Measurements from ENCODE around the gene ZNF385A. TPM values are rescaled to one million over a fixed set of nuclear protein-coding genes. Genes with fewer than 3 reads are reported as not detected.
A peak's percentile ranks its signal among the peaks of the same experiment; 100 is the strongest.
"Not testable (repeated sequence)": the region's sequence is repeated elsewhere in the genome, so short reads cannot be mapped to it uniquely, and the experiment has no call there.

ZNF385A gene
- total and polyA plus RNA-seq, 2 donors (not counting 3 experiments of a cell fraction or from before 2014, with no cell fraction given): 1.6 to 7.9 TPM

DNA sequence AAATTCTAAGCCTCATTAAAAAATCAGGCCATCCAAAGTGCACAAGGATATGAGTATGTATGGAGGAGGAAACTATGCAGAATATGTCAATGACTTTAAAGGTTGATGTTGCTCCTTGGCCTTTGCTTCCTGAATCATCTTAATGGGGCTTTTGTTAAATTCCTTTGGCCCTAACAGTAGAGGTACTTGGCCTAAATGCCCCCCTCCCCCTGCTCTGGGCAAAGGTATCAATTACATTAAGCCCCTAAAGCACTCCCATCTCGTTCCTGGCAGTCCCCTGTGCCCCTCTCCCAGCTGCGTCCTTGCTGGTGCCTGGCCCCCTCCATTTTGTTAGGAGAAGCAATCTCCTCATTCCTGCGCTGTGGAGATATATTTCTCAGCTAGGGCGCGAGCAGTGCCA lies 54.8 kb downstream of the ZNF385A start:
- H3K9ac ChIP-seq (replicated peaks; ENCODE audit: extremely low read depth, insufficient read depth, low read length): no peak overlapping the region
- no peak overlapping the region for H3K27ac ChIP-seq (ENCODE audit: insufficient read depth, low read depth, low read length)
- peaks cover 51% of the 10 kb centered on the region for H3K79me2 ChIP-seq (ENCODE audit: control insufficient read depth, insufficient read depth, low read length)
- H2AFZ ChIP-seq (ENCODE audit: low read depth, low read length): no peak overlapping the region
- no peaks in the 10 kb centered on the region for H3K36me3 ChIP-seq (ENCODE audit: control insufficient read depth in 2 of 2, extremely low read depth in 1 of 2, insufficient read depth in 2 of 2, low read length in 2 of 2)
- peak overlapping the region; percentile 32 for H3K4me2 ChIP-seq (ENCODE audit: insufficient read depth, low read length)
- H3K4me3 ChIP-seq (replicated peaks in 1 of 3; ENCODE audit: insufficient read depth in 1 of 3, low read depth in 1 of 3, low read length in 3 of 3): no peak overlapping the region
- no peaks in the 10 kb centered on the region for H3K9me3 ChIP-seq (replicated peaks; ENCODE audit: control insufficient read depth, insufficient read depth, low read length)
- no peak for FAIRE-seq
- ChIA-PET POLR2A (no interaction called here), CTCF (interaction anchor here (0.6 to 1.6 kb wide), 2 partner anchors 8 to 24 kb away, joined by 3 to 5 read pairs; no protein-coding TSS in a partner anchor)
- dilution Hi-C loops (cut with MboI; ENCODE audit: extremely low pct_ligation_motif_present, low sequenced_read_pairs) (no loop called here), intact Hi-C loops (cut with micrococcal nuclease) (no loop called here)
- BruUV-seq (replicated peaks): no TSS peak
- DNase-seq (ENCODE audit: low read depth, low spot score): no peak
- H3K4me1 ChIP-seq (ENCODE audit: control insufficient read depth, extremely low read depth, insufficient read depth, low read length): peaks cover 28% of the 10 kb centered on the region
- H3K27me3 ChIP-seq (ENCODE audit: control insufficient read depth in 2 of 2, insufficient read depth in 2 of 2, low read length in 2 of 2): no peaks in the 10 kb centered on the region
- TF ChIP-seq JUN (IDR thresholded peaks at IDR 0.05; ENCODE audit: borderline replicate concordance, insufficient read depth, insufficient read length, low read depth): no peak
- no peak for TF ChIP-seq MYC (IDR thresholded peaks at IDR 0.05; ENCODE audit: low read depth, low read length)
- TF ChIP-seq, protein P1, sequence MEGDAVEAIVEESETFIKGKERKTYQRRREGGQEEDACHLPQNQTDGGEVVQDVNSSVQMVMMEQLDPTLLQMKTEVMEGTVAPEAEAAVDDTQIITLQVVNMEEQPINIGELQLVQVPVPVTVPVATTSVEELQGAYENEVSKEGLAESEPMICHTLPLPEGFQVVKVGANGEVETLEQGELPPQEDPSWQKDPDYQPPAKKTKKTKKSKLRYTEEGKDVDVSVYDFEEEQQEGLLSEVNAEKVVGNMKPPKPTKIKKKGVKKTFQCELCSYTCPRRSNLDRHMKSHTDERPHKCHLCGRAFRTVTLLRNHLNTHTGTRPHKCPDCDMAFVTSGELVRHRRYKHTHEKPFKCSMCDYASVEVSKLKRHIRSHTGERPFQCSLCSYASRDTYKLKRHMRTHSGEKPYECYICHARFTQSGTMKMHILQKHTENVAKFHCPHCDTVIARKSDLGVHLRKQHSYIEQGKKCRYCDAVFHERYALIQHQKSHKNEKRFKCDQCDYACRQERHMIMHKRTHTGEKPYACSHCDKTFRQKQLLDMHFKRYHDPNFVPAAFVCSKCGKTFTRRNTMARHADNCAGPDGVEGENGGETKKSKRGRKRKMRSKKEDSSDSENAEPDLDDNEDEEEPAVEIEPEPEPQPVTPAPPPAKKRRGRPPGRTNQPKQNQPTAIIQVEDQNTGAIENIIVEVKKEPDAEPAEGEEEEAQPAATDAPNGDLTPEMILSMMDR (IDR thresholded peaks at IDR 0.05; ENCODE audit: extremely low read depth in 1 of 2, insufficient read depth in 1 of 2, low read depth in 1 of 2, low read length in 2 of 2): no peak
- no peak for TF ChIP-seq FOS (IDR thresholded peaks at IDR 0.05; ENCODE audit: borderline replicate concordance, insufficient read depth, low read length)
- H4K20me1 ChIP-seq (replicated peaks; ENCODE audit: control insufficient read depth, extremely low read depth, insufficient read depth, low read length): no peaks in the 10 kb centered on the region
- no peaks in the 10 kb centered on the region for H3K9me1 ChIP-seq (replicated peaks; ENCODE audit: control insufficient read depth, extremely low read depth, insufficient read depth, low read length)

DNA sequence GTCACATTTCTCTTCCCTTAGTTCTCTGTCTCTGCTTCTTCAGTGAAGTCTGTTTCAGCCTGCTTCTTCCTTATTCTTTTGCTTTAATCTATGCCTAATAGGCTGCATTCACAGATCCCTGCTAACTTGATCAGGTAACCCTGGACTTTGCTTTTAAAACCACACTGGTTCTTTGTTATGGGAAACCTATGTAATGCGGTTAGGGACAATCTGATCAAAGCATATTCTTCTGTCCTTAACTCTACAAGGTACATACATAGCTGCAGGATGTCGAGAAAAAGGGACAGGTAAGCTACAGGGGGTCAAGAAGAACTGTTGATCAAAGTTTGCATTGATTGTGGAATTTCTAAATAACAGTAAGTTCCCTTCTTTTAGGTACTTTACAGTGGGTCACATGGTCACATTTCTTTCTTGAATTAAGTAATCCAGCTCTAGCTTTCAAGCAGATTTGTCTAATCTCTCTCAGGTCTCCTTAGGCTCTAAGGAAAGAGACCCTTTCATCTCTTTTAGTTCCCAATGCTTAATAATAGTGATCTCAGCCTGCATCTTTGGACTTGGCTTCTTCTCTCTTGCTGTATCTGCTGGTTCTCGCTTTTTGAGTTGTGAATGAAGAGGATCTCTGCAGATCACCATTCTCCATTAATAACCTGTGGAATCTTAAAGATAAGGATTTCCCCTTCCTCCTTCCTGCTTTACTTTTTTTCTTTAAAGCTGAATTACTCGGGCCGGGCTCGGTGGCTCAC lies 55.8 kb downstream of the ZNF385A start:
- FAIRE-seq: no peak
- no TSS peak for BruUV-seq (replicated peaks)
- no peak overlapping the region for H3K27ac ChIP-seq (ENCODE audit: insufficient read depth, low read depth, low read length)

DNA sequence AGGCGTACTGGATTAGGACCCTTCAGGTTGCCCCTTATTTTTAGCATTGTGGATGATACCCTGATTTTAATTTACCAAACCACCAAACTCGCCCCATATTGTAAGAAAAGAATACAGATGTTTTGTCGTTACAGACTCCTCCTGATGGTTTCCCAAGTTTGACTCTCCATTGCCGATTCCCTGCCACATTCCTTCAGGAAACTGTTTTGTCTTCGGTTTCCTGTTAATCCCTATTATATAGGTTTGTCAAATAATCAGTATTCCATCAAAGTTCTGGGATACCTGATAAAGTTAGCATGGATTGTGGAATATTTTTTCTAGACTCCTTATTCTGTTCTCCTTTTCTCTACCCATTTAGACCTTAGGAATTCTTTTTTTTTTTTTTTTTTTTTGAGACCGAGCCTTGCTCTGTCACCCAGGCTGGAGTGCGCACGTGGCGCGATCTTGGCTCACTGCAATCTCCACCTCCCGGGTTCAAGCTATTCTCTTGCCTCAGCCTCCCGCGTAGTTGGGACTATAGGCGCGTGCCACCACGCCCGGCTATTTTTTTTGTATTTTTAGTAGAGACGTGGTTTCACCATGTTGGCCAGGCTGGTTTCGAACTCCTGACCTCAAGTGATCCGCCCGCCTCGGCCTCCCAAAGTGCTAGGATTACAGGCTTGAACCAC lies 59.0 kb downstream of the ZNF385A start:
- H3K27me3 ChIP-seq (ENCODE audit: control insufficient read depth in 2 of 2, insufficient read depth in 2 of 2, low read length in 2 of 2); DNase-seq (ENCODE audit: low read depth, low spot score); H3K9me3 ChIP-seq (replicated peaks; ENCODE audit: control insufficient read depth, insufficient read depth, low read length); dilution Hi-C loops (cut with MboI; ENCODE audit: extremely low pct_ligation_motif_present, low sequenced_read_pairs); H3K36me3 ChIP-seq (ENCODE audit: control insufficient read depth in 2 of 2, extremely low read depth in 1 of 2, insufficient read depth in 2 of 2, low read length in 2 of 2); H3K9me1 ChIP-seq (replicated peaks; ENCODE audit: control insufficient read depth, extremely low read depth, insufficient read depth, low read length); H4K20me1 ChIP-seq (replicated peaks; ENCODE audit: control insufficient read depth, extremely low read depth, insufficient read depth, low read length): not testable (repeated sequence)
- CTCF ChIA-PET: interaction anchor here (0.6 to 2.3 kb wide), 39 partner anchors 9 to 1390 kb away, joined by 3 to 41 read pairs (median 7); partner anchors contain the start of genes BLOC1S1, CBX5, HNRNPA1 and NFE2
- Histone ChIP-seq H3K79me2 (ENCODE audit: control insufficient read depth, insufficient read depth, low read length) (peaks cover 34% of the 10 kb centered on the region), H3K4me1 (ENCODE audit: control insufficient read depth, extremely low read depth, insufficient read depth, low read length) (peaks cover 28% of the 10 kb centered on the region), H3K27ac (ENCODE audit: insufficient read depth, low read depth, low read length) (peak overlapping the region; percentile 73), H3K9ac (replicated peaks; ENCODE audit: extremely low read depth, insufficient read depth, low read length) (peak overlapping the region; percentile 91), H3K4me3 (replicated peaks in 1 of 3; ENCODE audit: insufficient read depth in 1 of 3, low read depth in 1 of 3, low read length in 3 of 3) (peak overlapping the region; percentile 38 to 85 (median 67)), H2AFZ (ENCODE audit: low read depth, low read length) (peak overlapping the region; percentile 2), H3K4me2 (ENCODE audit: insufficient read depth, low read length) (peak overlapping the region; percentile 95)
- BruUV-seq (replicated peaks): TSS peak; percentile 66
- FAIRE-seq: peak; percentile 24
- intact Hi-C loops (cut with micrococcal nuclease): loop anchor here (1.0 to 2.0 kb wide), 4 partner anchors 34 to 67 kb away; partner anchors contain the start of genes CBX5 and HNRNPA1
- POLR2A ChIA-PET: interaction anchor here (0.6 to 1.4 kb wide), 6 partner anchors 9 to 60 kb away, joined by 5 to 15 read pairs (median 5); partner anchors contain the start of genes CBX5 and HNRNPA1

More for the DNA sequence above, 55.8 kb downstream of the ZNF385A start:
- no peak overlapping the region for H3K4me2 ChIP-seq (ENCODE audit: insufficient read depth, low read length)
- no peaks in the 10 kb centered on the region for H3K27me3 ChIP-seq (ENCODE audit: control insufficient read depth in 2 of 2, insufficient read depth in 2 of 2, low read length in 2 of 2)
- peaks cover 51% of the 10 kb centered on the region for H3K79me2 ChIP-seq (ENCODE audit: control insufficient read depth, insufficient read depth, low read length)
- intact Hi-C loops (cut with micrococcal nuclease): no loop called here
- dilution Hi-C loops (cut with MboI; ENCODE audit: extremely low pct_ligation_motif_present, low sequenced_read_pairs): no loop called here
- TF ChIP-seq POLR2AphosphoS5 (IDR thresholded peaks at IDR 0.05; ENCODE audit: insufficient read depth, low read depth, low read length): no peak
- no peak overlapping the region for H3K4me3 ChIP-seq (replicated peaks in 1 of 3; ENCODE audit: insufficient read depth in 1 of 3, low read depth in 1 of 3, low read length in 3 of 3)
- ChIA-PET CTCF (interaction anchor here (0.7 to 1.6 kb wide), 5 partner anchors 9 to 77 kb away, joined by 3 to 5 read pairs (median 3); no protein-coding TSS in a partner anchor), POLR2A (no interaction called here)
- H3K36me3 ChIP-seq (ENCODE audit: control insufficient read depth in 2 of 2, extremely low read depth in 1 of 2, insufficient read depth in 2 of 2, low read length in 2 of 2): no peaks in the 10 kb centered on the region
- H4K20me1 ChIP-seq (replicated peaks; ENCODE audit: control insufficient read depth, extremely low read depth, insufficient read depth, low read length): no peaks in the 10 kb centered on the region
- no peaks in the 10 kb centered on the region for H3K9me3 ChIP-seq (replicated peaks; ENCODE audit: control insufficient read depth, insufficient read depth, low read length)
- no peak for DNase-seq (ENCODE audit: low read depth, low spot score)
- H3K9ac ChIP-seq (replicated peaks; ENCODE audit: extremely low read depth, insufficient read depth, low read length): no peak overlapping the region
- no peaks in the 10 kb centered on the region for H3K9me1 ChIP-seq (replicated peaks; ENCODE audit: control insufficient read depth, extremely low read depth, insufficient read depth, low read length)
- H2AFZ ChIP-seq (ENCODE audit: low read depth, low read length): no peak overlapping the region
- H3K4me1 ChIP-seq (ENCODE audit: control insufficient read depth, extremely low read depth, insufficient read depth, low read length): peaks cover 30% of the 10 kb centered on the region

Measured in endothelial cell of umbilical vein (primary cell).